Activated CD8-positive, alpha-beta T cell treated with anti-CD3 and anti-CD28 coated beads, Interleukin-2, amount 10 ng/mL, durations not matched to agents 7 days and 5 days (primary cell): ENCODE measurements around the gene PIP5K1A. TPM values are rescaled to one million over a fixed set of nuclear protein-coding genes. Genes with fewer than 3 reads are reported as not detected.

Experiments used
- ATAC-seq: fragments of 150-1000 bp; cut with Tn5 transposase; one replicate; pipeline ENCODE4 v1.10.0; 2021; ENCODE audit warnings: moderate library complexity
- CTCF ChIA-PET: fragments of 350-600 bp; sonication (Branson Sonifier 250); formaldehyde crosslinking; loops from one replicate; lab custom pipeline; 2021; ENCODE audit warnings: antibody characterized with exemption; lab: Charles Lee
- POLR2A ChIA-PET: fragments of 350-600 bp; sonication (Branson Sonifier 250); formaldehyde crosslinking; loops from one replicate; lab custom pipeline; 2021; ENCODE audit warnings: antibody characterized with exemption; lab: Charles Lee
- DNase-seq: peaks from one replicate; pipeline ENCODE4 v3.0.0-alpha.2; 2020
- H3K27ac Mint-ChIP-seq: one replicate; pipeline ENCODE4 v1.8.0; 2021; ENCODE audit warnings: mild to moderate bottlenecking, mixed read lengths
- H3K27me3 Mint-ChIP-seq: one replicate; pipeline ENCODE4 v1.8.0; 2021; ENCODE audit warnings: low read depth, mixed read lengths
- H3K36me3 Mint-ChIP-seq: one replicate; pipeline ENCODE4 v1.8.0; 2021; ENCODE audit warnings: low read depth, mixed read lengths
- H3K4me1 Mint-ChIP-seq: one replicate; pipeline ENCODE4 v1.8.0; 2021; ENCODE audit warnings: low read depth, mixed read lengths
- H3K4me3 Mint-ChIP-seq: one replicate; pipeline ENCODE4 v1.8.0; 2021; ENCODE audit warnings: mild to moderate bottlenecking, mixed read lengths
- H3K9me3 Mint-ChIP-seq: one replicate; pipeline ENCODE4 v1.8.0; 2022; ENCODE audit warnings: mixed read lengths; ENCODE audit not compliant: insufficient read depth
- total RNA-seq, 2 experiments: library from RNA; stranded (reverse); gene quantifications; one replicate each; pipeline ENCODE4 v1.2.3, GENCODE V29; 2021

Gene PIP5K1A
- total RNA-seq, 2 experiments from 2014 or later, result 64.9 to 69.2 TPM

DNA sequence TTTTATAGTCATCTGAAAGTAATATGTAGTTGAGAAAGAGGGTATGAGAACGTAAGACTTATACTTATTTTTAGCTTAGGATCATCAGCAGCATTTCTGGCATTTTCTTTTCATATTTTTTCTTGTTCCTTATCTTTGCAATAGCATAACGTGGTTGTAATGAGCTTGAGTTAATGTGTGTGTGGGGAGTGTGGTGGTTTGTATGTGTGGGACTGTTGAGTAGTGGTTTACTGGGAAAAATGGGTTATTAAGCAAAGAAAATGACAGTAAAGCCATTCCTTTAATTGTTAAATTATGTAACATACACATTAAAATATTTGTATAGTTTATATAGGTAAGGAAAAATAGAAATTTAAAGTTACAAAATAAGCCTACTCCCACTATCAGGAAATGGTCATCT, 15.2 kb downstream of the PIP5K1A start:
- ATAC-seq (no peak), DNase-seq (no peak)
- no peaks in the 10 kb centered on the region for H3K9me3 Mint-ChIP-seq
- no peak overlapping the region for H3K4me3 Mint-ChIP-seq
- no peaks in the 10 kb centered on the region for H3K27me3 Mint-ChIP-seq
- ChIA-PET CTCF (no interaction called here), POLR2A (no interaction called here)
- peaks cover 45% of the 10 kb centered on the region for H3K36me3 Mint-ChIP-seq
- no peak overlapping the region for H3K27ac Mint-ChIP-seq
- H3K4me1 Mint-ChIP-seq, result peaks cover 33% of the 10 kb centered on the region

DNA sequence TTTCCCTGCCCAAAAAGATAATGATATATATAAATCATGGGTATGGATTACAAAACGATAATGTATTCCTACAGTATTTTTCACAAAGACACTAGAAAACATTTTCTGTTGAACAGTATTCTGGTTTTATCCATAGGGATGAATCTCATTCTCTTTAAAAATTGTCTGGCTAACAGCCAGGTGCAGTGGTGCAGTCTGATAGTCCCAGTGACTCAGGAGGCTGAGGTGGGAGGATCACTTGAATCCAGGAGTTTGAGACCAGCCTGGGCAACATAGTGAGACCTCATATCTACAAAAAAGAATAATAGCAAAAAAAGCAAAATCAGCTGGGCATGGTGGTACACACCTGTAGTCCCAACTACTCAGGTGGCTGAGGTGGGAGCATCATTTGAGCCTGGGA, 23.3 kb downstream of the PIP5K1A start:
- POLR2A ChIA-PET, result no interaction called here
- Mint-ChIP-seq H3K4me3 (no peak overlapping the region), H3K36me3 (peaks cover 26% of the 10 kb centered on the region), H3K9me3 (no peaks in the 10 kb centered on the region), H3K27me3 (no peaks in the 10 kb centered on the region), H3K4me1 (peaks cover 3% of the 10 kb centered on the region), H3K27ac (no peak overlapping the region)
- DNase-seq (no peak), ATAC-seq (no peak)
- CTCF ChIA-PET, result interaction anchor here (1.0 to 1.5 kb wide), 2 partner anchors 14 to 21 kb away, joined by 3 read pairs; no protein-coding TSS in a partner anchor

DNA sequence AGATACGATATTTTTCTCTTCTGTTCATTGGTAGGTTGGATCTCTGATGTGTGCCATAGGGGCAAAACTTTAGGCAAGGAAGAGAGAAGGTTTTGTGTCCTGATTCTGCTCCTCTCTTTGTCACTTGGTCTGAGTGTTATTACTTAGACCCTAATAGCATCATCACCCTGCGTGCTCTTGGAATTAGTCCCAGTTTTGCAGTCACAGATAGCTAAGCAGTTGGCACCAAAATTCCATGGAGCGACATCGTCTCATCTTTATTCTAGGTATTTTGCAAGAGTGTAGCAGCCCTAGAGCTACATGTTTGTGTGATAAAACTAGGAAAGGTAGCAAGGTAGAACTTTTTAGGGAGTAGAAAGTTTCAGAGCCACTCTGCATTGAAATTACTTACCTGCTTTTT, 23.8 kb downstream of the PIP5K1A start:
- ChIA-PET POLR2A (no interaction called here), CTCF (interaction anchor here (1.0 to 1.5 kb wide), 2 partner anchors 13 to 21 kb away, joined by 3 read pairs; no protein-coding TSS in a partner anchor)
- peaks cover 1% of the 10 kb centered on the region for H3K4me1 Mint-ChIP-seq
- no peak overlapping the region for H3K27ac Mint-ChIP-seq
- no peak for DNase-seq
- no peak for ATAC-seq
- peaks cover 28% of the 10 kb centered on the region for H3K36me3 Mint-ChIP-seq
- H3K9me3 Mint-ChIP-seq, result no peaks in the 10 kb centered on the region
- no peaks in the 10 kb centered on the region for H3K27me3 Mint-ChIP-seq
- no peak overlapping the region for H3K4me3 Mint-ChIP-seq

DNA sequence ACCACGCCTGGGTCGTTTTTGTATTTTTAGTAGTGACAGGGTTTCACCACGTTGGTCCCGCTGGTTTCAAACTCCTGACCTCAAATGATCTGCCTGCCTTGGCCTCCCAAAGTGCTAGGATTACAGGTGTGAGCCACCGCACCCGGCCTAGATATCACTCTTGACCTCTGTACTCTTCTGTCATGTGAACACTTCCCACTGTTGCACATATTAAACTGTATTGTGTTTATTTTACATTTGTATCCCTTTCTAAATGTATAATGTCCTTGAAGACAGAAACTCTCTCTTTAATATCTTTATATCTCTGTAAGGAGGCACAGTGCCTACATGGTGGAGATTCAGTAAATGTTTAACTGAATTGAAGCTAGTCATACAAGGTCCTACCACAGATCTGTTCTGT, 36.9 kb downstream of the PIP5K1A start:
- DNase-seq, result no peak
- H3K9me3 Mint-ChIP-seq, result no peaks in the 10 kb centered on the region
- H3K4me3 Mint-ChIP-seq, result no peak overlapping the region
- POLR2A ChIA-PET, result no interaction called here
- H3K4me1 Mint-ChIP-seq, result no peaks in the 10 kb centered on the region
- ATAC-seq, result no peak
- CTCF ChIA-PET, result interaction anchor here (1.3 to 2.0 kb wide), 3 partner anchors 13 to 135 kb away, joined by 3 to 8 read pairs (median 4); no protein-coding TSS in a partner anchor
- no peaks in the 10 kb centered on the region for H3K27me3 Mint-ChIP-seq
- H3K27ac Mint-ChIP-seq, result no peak overlapping the region
- H3K36me3 Mint-ChIP-seq, result peaks cover 64% of the 10 kb centered on the region

DNA sequence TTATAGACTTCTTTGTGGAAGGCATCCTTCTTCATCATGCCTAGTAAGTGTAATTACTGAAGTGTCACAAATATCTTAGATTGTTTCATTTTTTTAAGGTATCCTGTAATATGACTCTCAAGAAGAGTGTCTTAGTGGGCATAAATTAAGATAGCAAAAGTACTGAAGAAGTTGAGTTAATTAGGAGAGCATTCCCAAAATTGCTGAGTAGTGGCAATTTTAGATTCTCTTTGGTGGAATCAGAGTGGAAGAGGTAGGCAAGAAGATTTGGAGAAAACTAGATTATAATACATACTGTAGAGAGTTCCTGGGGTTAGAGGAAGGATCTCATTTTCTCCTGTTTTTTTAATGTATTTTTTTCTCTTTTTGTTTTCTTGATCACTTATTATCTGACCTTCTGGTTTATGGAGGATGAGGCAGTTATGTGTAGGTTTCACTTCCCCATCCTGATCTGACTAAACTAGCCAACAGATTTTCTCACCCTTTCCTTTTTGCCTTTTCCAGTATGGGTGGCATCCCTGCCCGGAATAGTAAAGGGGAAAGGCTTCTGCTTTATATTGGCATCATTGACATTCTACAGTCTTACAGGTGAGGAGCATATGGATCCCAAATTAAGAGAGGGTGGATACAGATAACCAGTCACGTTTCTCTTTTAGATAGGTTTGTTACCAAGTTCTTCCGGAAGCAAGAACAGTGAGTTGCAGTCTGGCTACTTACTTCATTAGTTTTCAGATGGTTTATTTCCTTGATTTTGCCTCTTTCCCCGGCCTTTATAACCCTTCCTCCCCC, 39.5 kb downstream of the PIP5K1A start:
- Mint-ChIP-seq H3K27me3 (no peaks in the 10 kb centered on the region), H3K27ac (peak overlapping the region; percentile 13), H3K36me3 (peaks cover 66% of the 10 kb centered on the region), H3K4me3 (no peak overlapping the region), H3K9me3 (no peaks in the 10 kb centered on the region), H3K4me1 (no peaks in the 10 kb centered on the region)
- DNase-seq (no peak), ATAC-seq (no peak)
- ChIA-PET CTCF (interaction anchor here (0.6 to 0.9 kb wide), 3 partner anchors 8 to 17 kb away, joined by 3 read pairs; partner anchors contain the start of gene PSMD4), POLR2A (interaction anchor here (0.8 kb wide), 1 partner anchor 7 kb away, joined by 3 read pairs; no protein-coding TSS in a partner anchor)

DNA sequence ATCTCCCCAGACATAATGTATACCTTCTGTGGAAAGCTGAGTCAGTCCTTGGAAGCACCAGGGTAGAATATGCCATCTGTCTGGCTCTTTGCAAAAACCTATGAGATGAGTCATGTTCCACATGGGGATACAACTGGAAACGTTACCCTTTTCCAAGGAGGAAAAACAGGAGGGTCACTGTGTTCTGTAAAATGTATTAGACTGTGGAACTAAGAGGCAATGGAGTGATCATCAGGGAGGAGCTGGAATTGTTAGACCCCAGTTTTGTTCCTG, 40.1 kb downstream of the PIP5K1A start:
- ATAC-seq, result no peak
- DNase-seq, result no peak
- Mint-ChIP-seq H3K36me3 (peaks cover 71% of the 10 kb centered on the region), H3K4me3 (no peak overlapping the region), H3K4me1 (no peaks in the 10 kb centered on the region), H3K9me3 (no peaks in the 10 kb centered on the region), H3K27me3 (no peaks in the 10 kb centered on the region), H3K27ac (no peak overlapping the region)
- POLR2A ChIA-PET, result interaction anchor here (0.8 kb wide), 1 partner anchor 8 kb away, joined by 3 read pairs; no protein-coding TSS in a partner anchor
- CTCF ChIA-PET, result interaction anchor here (0.7 to 0.9 kb wide), 2 partner anchors 9 to 13 kb away, joined by 3 read pairs; no protein-coding TSS in a partner anchor

DNA sequence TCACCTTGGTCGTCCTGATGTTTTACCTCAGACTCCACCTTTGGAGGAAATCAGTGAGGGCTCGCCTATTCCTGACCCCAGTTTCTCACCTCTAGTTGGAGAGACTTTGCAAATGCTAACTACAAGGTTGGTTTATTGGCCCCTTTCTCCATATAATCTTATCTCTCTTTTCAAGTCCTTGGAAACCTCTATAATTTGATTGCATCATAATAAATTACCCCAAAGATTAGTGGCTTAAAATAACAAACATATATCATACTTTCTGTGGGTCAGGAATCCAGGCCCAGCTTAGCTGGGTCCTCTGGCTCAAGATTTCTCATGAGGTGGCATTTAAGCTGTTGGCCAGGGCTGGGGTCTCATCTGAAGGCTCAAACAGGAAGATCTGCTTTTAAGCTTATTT, 44.1 kb downstream of the PIP5K1A start:
- no peak for ATAC-seq
- no peak for DNase-seq
- peaks cover 75% of the 10 kb centered on the region for H3K36me3 Mint-ChIP-seq
- no peaks in the 10 kb centered on the region for H3K4me1 Mint-ChIP-seq
- H3K4me3 Mint-ChIP-seq, result no peak overlapping the region
- no peak overlapping the region for H3K27ac Mint-ChIP-seq
- no peaks in the 10 kb centered on the region for H3K27me3 Mint-ChIP-seq
- ChIA-PET CTCF (interaction anchor here (1.9 kb wide), 1 partner anchor 9 kb away, joined by 10 read pairs; no protein-coding TSS in a partner anchor), POLR2A (no interaction called here)
- H3K9me3 Mint-ChIP-seq, result no peaks in the 10 kb centered on the region

DNA sequence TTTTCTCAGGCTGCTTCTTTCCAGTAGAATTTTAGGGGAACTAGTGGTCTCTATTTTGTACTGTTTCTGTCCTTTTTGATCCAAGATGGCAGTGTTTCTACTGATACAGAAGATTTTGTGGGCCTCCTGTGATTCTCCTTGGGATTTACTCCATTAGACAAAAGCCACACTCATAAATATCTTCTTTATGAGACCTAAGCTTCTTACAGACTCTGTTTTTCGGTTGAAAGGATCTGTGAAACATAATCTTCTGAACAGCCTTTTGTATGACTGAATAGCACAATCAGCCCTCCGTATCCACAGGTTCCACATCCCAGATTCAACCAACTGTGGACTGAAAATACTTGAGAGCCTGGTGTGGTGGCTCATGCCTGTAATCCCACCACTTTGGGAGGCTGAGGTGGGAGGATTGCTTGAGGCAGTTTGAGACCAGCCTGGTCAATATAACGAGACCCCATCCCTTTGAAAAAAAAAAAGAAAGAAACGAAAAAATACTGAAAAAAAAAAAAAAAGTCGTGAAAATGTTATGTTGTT, 45.4 kb downstream of the PIP5K1A start:
- ChIA-PET POLR2A (no interaction called here), CTCF (interaction anchor here (1.9 kb wide), 1 partner anchor 8 kb away, joined by 10 read pairs; no protein-coding TSS in a partner anchor)
- no peak overlapping the region for H3K27ac Mint-ChIP-seq
- no peaks in the 10 kb centered on the region for H3K9me3 Mint-ChIP-seq
- peaks cover 77% of the 10 kb centered on the region for H3K36me3 Mint-ChIP-seq
- no peaks in the 10 kb centered on the region for H3K4me1 Mint-ChIP-seq
- no peak overlapping the region for H3K4me3 Mint-ChIP-seq
- ATAC-seq (no peak), DNase-seq (no peak)
- H3K27me3 Mint-ChIP-seq, result no peaks in the 10 kb centered on the region

DNA sequence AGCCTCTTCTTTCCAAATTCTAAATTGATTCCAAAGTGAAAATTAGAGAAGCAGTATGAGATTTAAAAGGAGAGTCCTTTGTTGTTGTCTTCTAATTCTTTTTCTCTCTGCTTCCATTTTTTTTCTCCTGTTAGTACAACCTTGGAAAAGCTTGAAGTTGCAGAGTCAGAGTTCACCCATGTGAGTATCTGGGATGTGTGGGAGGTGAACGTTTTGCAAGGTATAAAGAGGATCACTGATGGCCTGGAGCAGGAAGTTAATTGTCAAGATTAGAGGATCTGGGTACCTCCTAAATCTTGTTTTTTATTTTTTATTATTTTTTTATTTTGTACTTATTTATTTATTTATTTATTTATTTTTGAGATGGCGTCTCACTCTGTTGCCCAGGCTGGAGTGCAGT, 48.4 kb downstream of the PIP5K1A start:
- Mint-ChIP-seq H3K9me3 (no peaks in the 10 kb centered on the region), H3K27me3 (no peaks in the 10 kb centered on the region), H3K4me3 (no peak overlapping the region), H3K4me1 (peaks cover 2% of the 10 kb centered on the region), H3K27ac (no peak overlapping the region), H3K36me3 (peaks cover 73% of the 10 kb centered on the region)
- ChIA-PET POLR2A (no interaction called here), CTCF (interaction anchor here (0.9 to 1.7 kb wide), 3 partner anchors 8 to 80 kb away, joined by 3 to 6 read pairs (median 3); partner anchors contain the start of genes PI4KB and PSMD4)
- DNase-seq, result no peak
- ATAC-seq, result no peak

DNA sequence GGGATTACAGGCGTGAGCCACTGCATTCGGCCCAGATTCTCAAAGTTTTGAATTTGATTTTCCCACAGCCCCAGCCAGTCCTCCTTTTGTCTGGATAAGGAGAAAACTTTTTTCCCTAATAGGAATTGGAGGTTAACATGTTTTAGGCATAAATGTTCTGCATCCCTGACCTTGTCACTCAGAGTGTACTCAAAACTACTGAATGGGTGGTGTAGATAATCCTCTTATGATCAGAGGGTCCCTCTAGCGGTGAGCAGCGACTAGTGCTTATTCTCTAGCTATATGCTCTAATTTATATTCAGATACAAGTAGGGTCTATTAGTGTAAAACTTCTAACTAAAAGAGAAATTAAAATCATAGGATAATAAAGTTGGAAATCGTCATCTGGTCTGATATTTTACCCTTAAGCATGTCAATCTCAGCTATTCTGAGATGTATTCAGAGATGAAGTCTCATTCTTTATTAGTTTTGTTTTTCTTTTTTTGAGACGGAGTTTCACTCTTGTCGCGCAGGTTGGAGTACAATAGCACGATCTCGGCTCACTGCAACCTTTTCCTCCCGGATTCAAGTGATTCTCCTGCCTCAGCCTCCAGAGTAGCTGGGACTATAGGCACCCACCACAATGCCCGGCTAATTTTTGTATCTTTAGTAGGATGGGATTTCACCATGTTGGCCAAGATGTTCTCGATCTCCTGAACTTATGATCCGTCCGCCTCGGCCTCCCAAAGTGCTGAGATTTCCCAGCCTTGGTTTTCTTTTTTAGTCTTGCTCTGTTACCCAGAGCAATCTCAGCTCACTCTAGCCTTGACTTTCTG, 53.5 kb downstream of the PIP5K1A start:
- DNase-seq, result peak; percentile 81
- Mint-ChIP-seq H3K27ac (no peak overlapping the region), H3K9me3 (no peaks in the 10 kb centered on the region), H3K27me3 (no peaks in the 10 kb centered on the region), H3K4me1 (peaks cover 20% of the 10 kb centered on the region), H3K36me3 (peaks cover 35% of the 10 kb centered on the region), H3K4me3 (no peak overlapping the region)
- peak; percentile 59 for ATAC-seq
- ChIA-PET CTCF (interaction anchor here (0.6 to 3.0 kb wide), 43 partner anchors 9 to 227 kb away, joined by 3 to 30 read pairs (median 5); partner anchors contain the start of genes C1orf56, PI4KB, PIP5K1A and TNFAIP8L2), POLR2A (interaction anchor here (1.0 to 1.9 kb wide), 5 partner anchors 30 to 89 kb away, joined by 3 to 5 read pairs (median 3); partner anchors contain the start of genes PIP5K1A and VPS72)
